Measurements from ENCODE around the gene ELL. TPM values are rescaled to one million over a fixed set of nuclear protein-coding genes. Genes with fewer than 3 reads are reported as not detected.

ELL gene
- total and polyA plus RNA-seq, 9 of the 15 experiments (the other 6 are each of a cell fraction or from before 2014, with no cell fraction given): 0.24 to 22.5 (median 4.1) TPM

DNA sequence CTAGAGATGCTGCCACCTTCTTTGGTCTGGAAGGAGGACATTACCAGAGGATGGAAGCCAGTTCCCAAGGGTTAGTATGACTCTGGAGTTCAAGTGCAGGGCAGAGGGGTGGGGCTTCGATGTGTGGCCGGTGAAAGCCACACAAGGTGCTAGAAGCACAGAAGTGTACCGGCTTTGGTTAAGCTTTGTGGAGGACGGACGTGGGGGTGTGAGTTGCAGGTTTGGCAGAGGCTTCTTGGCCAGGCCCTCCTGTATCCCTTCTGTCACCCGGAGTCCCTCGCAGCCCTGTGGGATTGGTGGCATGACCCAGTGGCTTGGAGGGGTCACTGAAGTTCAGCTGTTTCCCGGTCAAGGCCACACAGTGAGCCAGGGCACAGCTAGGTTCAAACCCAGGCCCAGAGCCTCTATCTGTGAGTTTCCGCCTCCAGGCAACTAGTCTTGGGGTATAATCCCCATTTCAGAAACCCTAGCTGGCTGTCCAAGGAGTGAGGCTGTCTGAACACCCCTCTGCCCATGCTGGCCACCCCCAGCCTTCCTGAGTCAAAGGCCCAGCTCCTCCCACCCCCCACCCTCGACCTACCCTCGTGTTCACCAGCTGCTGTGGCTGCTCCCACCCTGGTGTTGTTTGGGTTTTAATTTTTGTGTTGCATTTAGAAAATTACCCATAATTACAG lies 107.2 kb downstream of the ELL start (continued):
- TF ChIP-seq NCOR1 (IDR thresholded peaks at IDR 0.05) (no peak), ZNF589 (CRISPR knock-in tag; IDR thresholded peaks at IDR 0.05; ENCODE audit: low read depth) (no peak), TBP (optimal IDR thresholded peaks at IDR 0.05; ENCODE audit: low read depth, low read length) (no peak), MBD2 (IDR thresholded peaks at IDR 0.05; ENCODE audit: borderline replicate concordance, low read depth) (no peak; the same call in 1 of the 2 replicates), SMAD4 (CRISPR knock-in tag; conservative IDR thresholded peaks at IDR 0.05) (no peak; the same call in 1 of the 2 replicates), ZNF778 (CRISPR knock-in tag; IDR thresholded peaks at IDR 0.05) (no peak), CBX5 (IDR thresholded peaks at IDR 0.05; ENCODE audit: borderline replicate concordance, low read depth) (no peak), ZNF699 (CRISPR knock-in tag; IDR thresholded peaks at IDR 0.05; ENCODE audit: insufficient replicate concordance) (no peak), JUND (IDR thresholded peaks at IDR 0.05; ENCODE audit: borderline replicate concordance, low read depth, low read length) (0 out of 2 replicates have a peak, but pooled peaks have one; percentile 1), JUND (tag; IDR thresholded peaks at IDR 0.05; ENCODE audit: borderline replicate concordance, low read depth, low read length) (no peak; the same call in 2 of the 3 replicates), ZBTB7A (IDR thresholded peaks at IDR 0.05; ENCODE audit: borderline replicate concordance, control insufficient read depth, low read depth, low read length) (peak; percentile 28; the same call in 1 of the 2 replicates), E2F3 (CRISPR knock-in tag; IDR thresholded peaks at IDR 0.05) (0 out of 2 replicates have a peak, but pooled peaks have one; percentile 24), RAD21 (CRISPR knock-in tag; conservative IDR thresholded peaks at IDR 0.05 in 1 of 2, IDR thresholded peaks at IDR 0.05 in 1 of 2) (no peak), TSC22D4 (tag; IDR thresholded peaks at IDR 0.05) (no peak), ZNF583 (CRISPR knock-in tag; IDR thresholded peaks at IDR 0.05) (peak; percentile 50; the same call in 1 of the 2 replicates), RFX1 (IDR thresholded peaks at IDR 0.05) (no peak), RFX5 (IDR thresholded peaks at IDR 0.05; ENCODE audit: low read depth, low read length) (no peak), CTBP1 (IDR thresholded peaks at IDR 0.05; ENCODE audit: borderline replicate concordance) (peak; percentile 24; the same call in 1 of the 2 replicates)
- TF ChIP-seq, protein P1, sequence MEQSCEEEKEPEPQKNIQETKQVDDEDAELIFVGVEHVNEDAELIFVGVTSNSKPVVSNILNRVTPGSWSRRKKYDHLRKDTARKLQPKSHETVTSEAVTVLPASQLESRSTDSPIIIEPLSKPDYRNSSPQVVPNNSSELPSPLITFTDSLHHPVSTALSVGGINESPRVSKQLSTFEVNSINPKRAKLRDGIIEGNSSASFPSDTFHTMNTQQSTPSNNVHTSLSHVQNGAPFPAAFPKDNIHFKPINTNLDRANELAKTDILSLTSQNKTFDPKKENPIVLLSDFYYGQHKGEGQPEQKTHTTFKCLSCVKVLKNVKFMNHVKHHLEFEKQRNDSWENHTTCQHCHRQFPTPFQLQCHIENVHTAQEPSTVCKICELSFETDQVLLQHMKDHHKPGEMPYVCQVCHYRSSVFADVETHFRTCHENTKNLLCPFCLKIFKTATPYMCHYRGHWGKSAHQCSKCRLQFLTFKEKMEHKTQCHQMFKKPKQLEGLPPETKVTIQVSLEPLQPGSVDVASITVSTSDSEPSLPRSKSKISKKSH (CRISPR knock-in tag; IDR thresholded peaks at IDR 0.05): no peak
- TF ChIP-seq, protein P2, sequence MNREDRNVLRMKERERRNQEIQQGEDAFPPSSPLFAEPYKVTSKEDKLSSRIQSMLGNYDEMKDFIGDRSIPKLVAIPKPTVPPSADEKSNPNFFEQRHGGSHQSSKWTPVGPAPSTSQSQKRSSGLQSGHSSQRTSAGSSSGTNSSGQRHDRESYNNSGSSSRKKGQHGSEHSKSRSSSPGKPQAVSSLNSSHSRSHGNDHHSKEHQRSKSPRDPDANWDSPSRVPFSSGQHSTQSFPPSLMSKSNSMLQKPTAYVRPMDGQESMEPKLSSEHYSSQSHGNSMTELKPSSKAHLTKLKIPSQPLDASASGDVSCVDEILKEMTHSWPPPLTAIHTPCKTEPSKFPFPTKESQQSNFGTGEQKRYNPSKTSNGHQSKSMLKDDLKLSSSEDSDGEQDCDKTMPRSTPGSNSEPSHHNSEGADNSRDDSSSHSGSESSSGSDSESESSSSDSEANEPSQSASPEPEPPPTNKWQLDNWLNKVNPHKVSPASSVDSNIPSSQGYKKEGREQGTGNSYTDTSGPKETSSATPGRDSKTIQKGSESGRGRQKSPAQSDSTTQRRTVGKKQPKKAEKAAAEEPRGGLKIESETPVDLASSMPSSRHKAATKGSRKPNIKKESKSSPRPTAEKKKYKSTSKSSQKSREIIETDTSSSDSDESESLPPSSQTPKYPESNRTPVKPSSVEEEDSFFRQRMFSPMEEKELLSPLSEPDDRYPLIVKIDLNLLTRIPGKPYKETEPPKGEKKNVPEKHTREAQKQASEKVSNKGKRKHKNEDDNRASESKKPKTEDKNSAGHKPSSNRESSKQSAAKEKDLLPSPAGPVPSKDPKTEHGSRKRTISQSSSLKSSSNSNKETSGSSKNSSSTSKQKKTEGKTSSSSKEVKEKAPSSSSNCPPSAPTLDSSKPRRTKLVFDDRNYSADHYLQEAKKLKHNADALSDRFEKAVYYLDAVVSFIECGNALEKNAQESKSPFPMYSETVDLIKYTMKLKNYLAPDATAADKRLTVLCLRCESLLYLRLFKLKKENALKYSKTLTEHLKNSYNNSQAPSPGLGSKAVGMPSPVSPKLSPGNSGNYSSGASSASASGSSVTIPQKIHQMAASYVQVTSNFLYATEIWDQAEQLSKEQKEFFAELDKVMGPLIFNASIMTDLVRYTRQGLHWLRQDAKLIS (CRISPR knock-in tag; IDR thresholded peaks at IDR 0.05): no peak
